Thyroid gland (tissue), 4 donors: ENCODE measurements around the gene PRRT4. TPM values are rescaled to one million over a fixed set of nuclear protein-coding genes. Genes with fewer than 3 reads are reported as not detected.

ENCODE experiments used
- DNase-seq, 2 donors: peaks; one replicate each; pipeline ENCODE4 v3.0.0-alpha.2; 2019
- H3K27ac ChIP-seq, 3 donors: fragments of 200-600 bp; sonication (generic); 1 replicate in 2 of 3; 2 replicates in 1 of 3; pipeline ENCODE4 v1.5.1; 2016 to 2019; ENCODE audit warnings: mild to moderate bottlenecking in 1 of 3, moderate library complexity in 1 of 3
- H3K27me3 ChIP-seq: fragments of 200-600 bp; sonication (generic); one replicate; pipeline ENCODE4 v1.5.1; 2019
- H3K36me3 ChIP-seq, 2 donors: fragments of 200-600 bp; sonication (generic); one replicate each; pipeline ENCODE4 v1.5.1; 2016 to 2019
- H3K4me1 ChIP-seq, 2 donors: fragments of 200-600 bp; sonication (generic); one replicate each; pipeline ENCODE4 v1.5.1; 2017 to 2019
- H3K4me3 ChIP-seq, 3 donors: fragments of 200-600 bp; sonication (generic); replicated peaks in 1 of 3; 1 replicate in 2 of 3; 2 replicates in 1 of 3; pipeline ENCODE4 v1.5.1; 2016; ENCODE audit warnings: mild to moderate bottlenecking in 1 of 3
- H3K9me3 ChIP-seq: fragments of 200-600 bp; sonication (generic); one replicate; pipeline ENCODE4 v1.5.1; 2017
- POLR2A ChIP-seq, 2 donors: fragments of 450-650 bp; IDR thresholded peaks; one replicate each; pipeline ENCODE4 v1.6.1; 2017; ENCODE audit warnings: antibody characterized with exemption in 2 of 2, mild to moderate bottlenecking in 2 of 2, moderate library complexity in 1 of 2
- WGBS, 2 donors: methylation state at CpG; one replicate each; pipeline ENCODE4 v1.1.5; 2017; 5-methylcytosine and 5-hydroxymethylcytosine counted together
- intact Hi-C: fragments of 100-400 bp; cut with DNase I; formaldehyde crosslinking; loops from one replicate; pipeline ENCODE4 v1.15.1; 2023
- total RNA-seq, 4 donors: library from RNA; depleted of rRNA; stranded (reverse); fragments of >200 nt; gene quantifications; one replicate each; pipeline ENCODE4 v1.2.3, GENCODE V29; 2016
- TF ChIP-seq, protein P1 (sequence below), 6 experiments: fragments of 200-600 bp in 3 of 6; fragments of 450-650 bp in 3 of 6; sonication (generic) in 3 of 6; IDR thresholded peaks; one replicate each; pipeline ENCODE4 v1.5.1; 2016 to 2019; ENCODE audit warnings: antibody characterized with exemption in 6 of 6, mild to moderate bottlenecking in 2 of 6, inconsistent platforms in 1 of 6, moderate library complexity in 1 of 6

The PRRT4 gene
- total RNA-seq, 4 donors from 2014 or later: 0.78 to 1.1 TPM; not detected in 2

DNA sequence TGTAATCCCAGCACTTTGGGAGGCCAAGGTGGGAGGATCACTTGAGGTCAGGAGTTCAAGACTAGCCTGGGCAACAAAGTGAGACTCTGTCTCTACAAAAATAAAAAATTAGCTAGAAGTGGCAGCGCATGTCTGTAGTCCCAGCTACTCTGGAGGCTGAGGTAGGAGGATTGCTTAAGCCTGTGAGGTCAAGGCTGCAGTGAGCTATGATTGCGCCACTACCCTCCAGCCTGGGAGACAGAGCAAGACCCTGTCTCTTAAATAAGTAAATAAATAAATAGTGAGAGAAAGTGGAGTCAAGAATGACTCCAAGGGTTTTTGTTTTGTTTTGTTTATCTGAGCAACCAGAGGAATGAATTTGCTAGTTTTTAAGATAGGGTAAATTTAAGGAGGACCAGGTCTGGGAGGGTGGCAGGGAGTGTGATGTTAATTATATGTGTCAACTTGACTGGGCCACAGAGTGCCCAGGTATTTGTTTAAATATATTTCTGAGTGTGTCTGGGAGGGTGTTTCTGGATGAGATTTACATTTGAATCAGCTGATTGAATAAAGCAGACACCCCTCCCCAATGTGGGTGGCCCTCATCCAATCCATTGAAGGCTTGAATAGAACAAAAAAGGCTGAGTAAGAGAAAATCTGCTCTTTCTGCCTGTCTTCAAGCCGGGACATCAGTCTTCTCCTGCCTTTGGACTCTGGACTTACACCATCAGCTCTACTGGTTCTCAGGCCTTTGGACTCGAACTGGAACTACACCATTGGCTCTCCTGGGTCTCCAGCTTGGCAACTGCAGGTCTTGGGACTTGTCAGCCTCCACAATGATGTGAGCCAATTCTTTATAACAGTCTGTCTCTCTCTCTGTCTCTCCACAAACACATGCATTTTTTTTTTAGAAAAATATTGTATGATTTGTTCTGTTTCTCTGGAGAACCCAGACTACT, 24.8 kb upstream of the PRRT4 start:
- H3K27me3 ChIP-seq: no peaks in the 10 kb centered on the region
- H3K9me3 ChIP-seq: no peaks in the 10 kb centered on the region
- WGBS, 2 donors: 90 to 91% methylated on average over 4 of the region's 4 CpGs
- H3K27ac ChIP-seq: no peak overlapping the region
- no peaks in the 10 kb centered on the region for H3K36me3 ChIP-seq
- no peaks in the 10 kb centered on the region for H3K4me1 ChIP-seq
- intact Hi-C loops: no loop called here
- TF ChIP-seq, protein P1, sequence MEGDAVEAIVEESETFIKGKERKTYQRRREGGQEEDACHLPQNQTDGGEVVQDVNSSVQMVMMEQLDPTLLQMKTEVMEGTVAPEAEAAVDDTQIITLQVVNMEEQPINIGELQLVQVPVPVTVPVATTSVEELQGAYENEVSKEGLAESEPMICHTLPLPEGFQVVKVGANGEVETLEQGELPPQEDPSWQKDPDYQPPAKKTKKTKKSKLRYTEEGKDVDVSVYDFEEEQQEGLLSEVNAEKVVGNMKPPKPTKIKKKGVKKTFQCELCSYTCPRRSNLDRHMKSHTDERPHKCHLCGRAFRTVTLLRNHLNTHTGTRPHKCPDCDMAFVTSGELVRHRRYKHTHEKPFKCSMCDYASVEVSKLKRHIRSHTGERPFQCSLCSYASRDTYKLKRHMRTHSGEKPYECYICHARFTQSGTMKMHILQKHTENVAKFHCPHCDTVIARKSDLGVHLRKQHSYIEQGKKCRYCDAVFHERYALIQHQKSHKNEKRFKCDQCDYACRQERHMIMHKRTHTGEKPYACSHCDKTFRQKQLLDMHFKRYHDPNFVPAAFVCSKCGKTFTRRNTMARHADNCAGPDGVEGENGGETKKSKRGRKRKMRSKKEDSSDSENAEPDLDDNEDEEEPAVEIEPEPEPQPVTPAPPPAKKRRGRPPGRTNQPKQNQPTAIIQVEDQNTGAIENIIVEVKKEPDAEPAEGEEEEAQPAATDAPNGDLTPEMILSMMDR (IDR thresholded peaks at IDR 0.05): no peak
- no peak for TF ChIP-seq POLR2A (IDR thresholded peaks at IDR 0.05)
- no peak overlapping the region for H3K4me3 ChIP-seq
- DNase-seq: no peak

DNA sequence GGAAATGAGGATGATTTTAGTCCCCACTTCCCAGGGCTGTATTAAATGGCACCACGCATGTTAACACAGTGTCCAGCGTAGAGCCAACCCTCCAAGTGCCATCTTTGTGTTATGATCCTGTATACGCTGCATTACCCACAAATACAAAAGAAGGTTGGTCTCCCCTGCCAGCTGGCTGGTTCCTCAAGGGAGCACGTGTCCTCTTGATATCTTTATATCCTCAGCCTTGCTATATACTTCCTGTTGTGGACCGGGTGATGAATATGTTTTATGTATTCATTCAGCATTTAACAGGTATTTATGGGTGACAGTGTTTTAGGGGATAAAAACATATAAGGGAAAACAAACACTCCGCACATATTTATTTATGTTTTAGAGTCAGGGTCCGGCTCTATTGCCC, 23.2 kb upstream of the PRRT4 start:
- Histone ChIP-seq H3K36me3 (no peaks in the 10 kb centered on the region), H3K27ac (no peak overlapping the region), H3K27me3 (no peaks in the 10 kb centered on the region), H3K4me3 (no peak overlapping the region), H3K9me3 (no peaks in the 10 kb centered on the region), H3K4me1 (no peaks in the 10 kb centered on the region)
- 70 to 80% methylated on average over 7 of the region's 7 CpGs for WGBS, 2 donors
- intact Hi-C loops: no loop called here
- DNase-seq: no peak
- TF ChIP-seq POLR2A (IDR thresholded peaks at IDR 0.05): no peak
- TF ChIP-seq, protein P1 (IDR thresholded peaks at IDR 0.05): no peak

DNA sequence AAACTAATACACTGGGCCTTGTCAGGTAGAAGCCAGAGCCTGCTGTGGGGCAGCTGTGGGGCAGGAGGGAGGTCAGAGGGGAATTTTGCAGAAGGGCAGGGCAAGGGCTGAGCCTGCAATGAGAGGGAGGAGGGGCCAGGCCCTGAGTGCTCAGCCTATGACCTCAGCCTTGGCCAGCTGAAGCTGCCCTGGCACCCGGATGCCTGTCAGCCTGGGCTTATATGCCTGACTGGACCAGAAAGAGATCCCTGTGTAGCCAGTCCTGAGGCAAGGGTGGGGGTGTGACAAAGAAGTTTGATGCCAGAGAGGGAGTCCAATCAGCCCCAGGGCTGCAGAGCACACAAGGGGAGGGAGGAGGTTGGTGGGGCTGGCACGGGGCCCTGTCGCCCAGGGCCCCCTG, 22.3 kb upstream of the PRRT4 start:
- Histone ChIP-seq H3K4me1 (no peaks in the 10 kb centered on the region), H3K9me3 (no peaks in the 10 kb centered on the region), H3K4me3 (no peak overlapping the region), H3K27me3 (no peaks in the 10 kb centered on the region), H3K27ac (no peak overlapping the region), H3K36me3 (no peaks in the 10 kb centered on the region)
- WGBS, 2 donors: 35 to 37% methylated on average over 3 of the region's 3 CpGs
- intact Hi-C loops: no loop called here
- no peak for TF ChIP-seq POLR2A (IDR thresholded peaks at IDR 0.05)
- TF ChIP-seq, protein P1 (IDR thresholded peaks at IDR 0.05): no peak
- no peak for DNase-seq

DNA sequence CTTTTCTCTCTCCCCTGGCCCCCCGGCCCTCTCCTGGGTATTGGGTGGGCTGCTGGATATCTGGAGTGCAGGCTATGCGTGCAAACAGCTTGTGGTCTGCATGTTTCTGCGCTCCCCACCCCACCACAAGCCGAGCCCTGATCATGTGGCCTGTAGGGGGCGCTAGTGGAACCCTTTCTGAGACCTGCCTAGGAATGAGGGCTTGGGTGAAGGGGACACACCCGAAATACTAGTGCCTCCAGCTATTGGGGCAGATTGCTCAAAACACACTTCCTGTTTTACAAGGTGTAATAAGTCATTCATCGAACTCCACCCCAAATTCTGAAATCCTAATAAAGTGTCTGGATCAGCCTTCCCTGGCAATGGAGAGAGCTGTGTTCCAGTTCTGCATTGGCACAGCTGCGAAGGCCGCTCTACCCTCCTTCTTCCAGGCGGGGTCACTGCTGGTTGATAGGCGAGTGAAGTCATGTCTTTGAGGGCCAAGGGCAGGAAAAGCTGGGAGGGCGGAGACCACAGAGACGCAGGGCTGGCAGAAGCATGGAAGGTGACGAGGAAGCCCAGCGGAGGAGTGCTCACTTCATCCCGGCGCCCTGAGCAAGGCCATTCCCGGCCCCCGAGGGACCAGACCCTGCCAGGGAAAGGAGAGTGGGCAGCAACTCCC, 19.8 kb upstream of the PRRT4 start:
- no peak overlapping the region for H3K4me3 ChIP-seq
- intact Hi-C loops: no loop called here
- no peak overlapping the region for H3K27ac ChIP-seq
- 69 to 70% methylated on average over 19 of the region's 19 CpGs for WGBS, 2 donors
- TF ChIP-seq, protein P1 (IDR thresholded peaks at IDR 0.05): peak in 1 of 6 experiments; percentile 27
- no peak for TF ChIP-seq POLR2A (IDR thresholded peaks at IDR 0.05)
- no peaks in the 10 kb centered on the region for H3K36me3 ChIP-seq
- no peaks in the 10 kb centered on the region for H3K27me3 ChIP-seq
- no peaks in the 10 kb centered on the region for H3K4me1 ChIP-seq
- H3K9me3 ChIP-seq: no peaks in the 10 kb centered on the region
- DNase-seq: no peak
